Heart right ventricle (tissue), 16 donors: Measurements from ENCODE around the gene C22orf31. TPM values are rescaled to one million over a fixed set of nuclear protein-coding genes. Genes with fewer than 3 reads are reported as not detected.

Source experiments
- ATAC-seq, 8 donors: fragments of 200-7000 bp; cut with Tn5 transposase; one replicate each; pipeline ENCODE4 v1.9.1; 2020; ENCODE audit warnings: mild to moderate bottlenecking in 8 of 8, moderate library complexity in 8 of 8, moderate number of reproducible peaks in 1 of 8
- DNase-seq, 2 donors: peaks; one replicate each; pipeline ENCODE4 v3.0.0-alpha.2; 2020
- H3K27ac ChIP-seq, 10 donors: fragments of 200-600 bp; sonication (generic) in 2 of 10; one replicate each; pipeline versions ENCODE4 v1.5.0 to v1.8.0; 2020 to 2022; ENCODE audit warnings: mild to moderate bottlenecking in 3 of 10
- H3K27me3 ChIP-seq, 7 donors: fragments of 200-600 bp; one replicate each; pipeline ENCODE4 v1.8.0; 2021 to 2022; ENCODE audit warnings: mild to moderate bottlenecking in 2 of 7
- H3K36me3 ChIP-seq, 9 donors: fragments of 200-600 bp; sonication (generic) in 1 of 9; one replicate each; pipeline versions ENCODE4 v1.5.0 to v1.8.0; 2020 to 2022; ENCODE audit warnings: mild to moderate bottlenecking in 2 of 9
- H3K4me1 ChIP-seq, 9 donors: fragments of 200-600 bp; sonication (generic) in 1 of 9; one replicate each; pipeline versions ENCODE4 v1.5.0 to v1.8.0; 2020 to 2022; ENCODE audit warnings: mild to moderate bottlenecking in 4 of 9
- H3K4me3 ChIP-seq, 10 donors: fragments of 200-600 bp; sonication (generic) in 2 of 10; one replicate each; pipeline versions ENCODE4 v1.5.0 to v1.8.0; 2020 to 2022; ENCODE audit warnings: mild to moderate bottlenecking in 7 of 10, moderate library complexity in 2 of 10
- H3K9me3 ChIP-seq, 11 donors: fragments of 200-600 bp in 10 of 11; sonication (generic) in 2 of 11; one replicate each; pipeline versions ENCODE4 v1.5.0 to v1.8.0; 2013 to 2022; ENCODE audit warnings: mild to moderate bottlenecking in 2 of 11, control low read depth in 1 of 11, moderate library complexity in 1 of 11
- CTCF ChIP-seq, 9 donors: fragments of 200-600 bp; sonication (generic) in 2 of 9; IDR thresholded peaks; one replicate each; pipeline versions ENCODE4 v1.5.0 to v1.8.0; 2021 to 2022; ENCODE audit warnings: antibody characterized with exemption in 9 of 9, mild to moderate bottlenecking in 5 of 9, moderate library complexity in 1 of 9
- WGBS, 2 donors: extraction: QIAGEN DNeasy Blood & Tissue Kit; methylation state at CpG; one replicate each; pipeline ENCODE4 v1.1.7; 2013; ENCODE audit warnings: inconsistent platforms in 1 of 2; 5-methylcytosine and 5-hydroxymethylcytosine counted together
- intact Hi-C, 10 donors: fragments of 100-400 bp; cut with DNase I; formaldehyde crosslinking; loops; one replicate each; pipeline versions ENCODE4 v1.11.1 to v1.14.2; 2022
- polyA plus RNA-seq, 2 donors: library from polyadenylated mRNA; stranded (reverse); fragments of 200-250 nt; gene quantifications; one replicate each; pipeline ENCODE4 v1.2.3, GENCODE V29; 2013
- total RNA-seq, 10 donors: library from RNA; stranded (reverse); fragmentation: NEBNext Ultra II Directional in 3 of 10; extraction: Animal tissue kit (Norgen Biotek cat#: 25700) in 3 of 10; gene quantifications; one replicate each; pipeline versions ENCODE4 v1.2.1 to v1.2.4, GENCODE V29; 2021 to 2023
- donor health status: Arrhythmogenic right ventricular cardiomyopathy.
- donor health status: ischemic (EF 13 %, LVEDD 7.1; RV severe dilation, severe dysfunction).
- donor health status: healthy with polysubstance abuse.
- donor health status: DM: no; HTN: yes; CAD: no.
- donor health status: DM: no; HTN: no; CAD: no.
- donor health status: ischemic (EF 25% LVEDD 6.9; RV normal size, moderate dysfunction).
- donor health status: ischemic (EF 25% LVEDD 5.7; RV mildly dilated, moderate dysfunction).
- donor health status: healthy.
- donor health status: DM: yes; HTN: yes; CAD: no.
- donor health status: Ischemic cardiomyopathy.
- donor health status: ischemic (EF 35%, LVEDD 5.7; RV mildly dilated, moderate dysfunction).
- donor health status: nonischemic (EF 11% LVEDD 7.7; RV severe dilation, severe dysfunction).
- donor health status: DM: yes; HTN: yes; CAD: no.
- donor health status: PGD.
- donor health status: ischemic (EF 29% LVEDD 5.4; RV normal size, mild dysfunction).
- donor health status: nonischemic (EF 23%, LVEDD 6.1; RV moderate dilation, normal function).

Gene C22orf31
- total and polyA plus RNA-seq, 12 donors, result 0.24 TPM; not detected in 11

- peaks cover 0 to 10% (median 0%) of the 10 kb centered on the region in 9 donors for H3K4me1 ChIP-seq
- no peak overlapping the region for H3K4me3 ChIP-seq
- no peaks in the 10 kb centered on the region for H3K36me3 ChIP-seq
- no peak for TF ChIP-seq CTCF (IDR thresholded peaks at IDR 0.05)
- H3K27ac ChIP-seq, result no peak overlapping the region
- 29 to 57% methylated on average over 4 of the region's 4 CpGs for WGBS, 2 donors
- H3K9me3 ChIP-seq, result no peaks in the 10 kb centered on the region
- no peaks in the 10 kb centered on the region for H3K27me3 ChIP-seq
- peak in 1 of 8 donors; percentile 19 for ATAC-seq
- no peak for DNase-seq
- intact Hi-C loops, result loop anchor here in 1 of 10 donors (10.0 kb wide), 1 partner anchor 148 kb away; no protein-coding TSS in a partner anchor
Measured at GRCh38 chr22:29106839-29107238, 45.2 kb upstream of the C22orf31 start.

- H3K4me3 ChIP-seq, result no peak overlapping the region
- ATAC-seq (no peak), DNase-seq (no peak)
- peaks cover 0 to 6% (median 0%) of the 10 kb centered on the region in 9 donors for H3K36me3 ChIP-seq
- H3K9me3 ChIP-seq, result no peaks in the 10 kb centered on the region
- no peaks in the 10 kb centered on the region for H3K27me3 ChIP-seq
- intact Hi-C loops, result loop anchor here in 1 of 10 donors (10.0 kb wide), 1 partner anchor 149 kb away; no protein-coding TSS in a partner anchor
- no peak for TF ChIP-seq CTCF (IDR thresholded peaks at IDR 0.05)
- 65 to 66% methylated on average over 2 of the region's 2 CpGs for WGBS, 2 donors
- no peak overlapping the region for H3K27ac ChIP-seq
- peaks cover 0 to 10% (median 0%) of the 10 kb centered on the region in 9 donors for H3K4me1 ChIP-seq
Measured at GRCh38 chr22:29105468-29105867, 43.8 kb upstream of the C22orf31 start.

GRCh38 chr22:29103121-29103520 lies 41.5 kb upstream of the C22orf31 start:
- ATAC-seq, result no peak
- no peak for TF ChIP-seq CTCF (IDR thresholded peaks at IDR 0.05)
- Histone ChIP-seq H3K9me3 (no peaks in the 10 kb centered on the region), H3K27ac (no peak overlapping the region), H3K36me3 (peaks cover 0 to 21% (median 0%) of the 10 kb centered on the region in 9 donors), H3K4me1 (peaks cover 0 to 10% (median 0%) of the 10 kb centered on the region in 9 donors), H3K27me3 (no peaks in the 10 kb centered on the region), H3K4me3 (no peak overlapping the region)
- intact Hi-C loops, result loop anchor here in 1 of 10 donors (10.0 kb wide), 1 partner anchor 152 kb away; no protein-coding TSS in a partner anchor
- no peak for DNase-seq
- WGBS, 2 donors, result 95 to 97% methylated on average over 1 of the region's 1 CpG

- 91 to 97% methylated on average over 2 of the region's 2 CpGs for WGBS, 2 donors
- Histone ChIP-seq H3K4me1 (peaks cover 0 to 10% (median 2%) of the 10 kb centered on the region in 9 donors), H3K9me3 (no peaks in the 10 kb centered on the region), H3K27me3 (no peaks in the 10 kb centered on the region), H3K27ac (no peak overlapping the region), H3K36me3 (peaks cover 0 to 21% (median 0%) of the 10 kb centered on the region in 9 donors), H3K4me3 (no peak overlapping the region)
- no peak for ATAC-seq
- DNase-seq, result no peak
- TF ChIP-seq CTCF (IDR thresholded peaks at IDR 0.05), result no peak
- intact Hi-C loops, result loop anchor here in 1 of 10 donors (10.0 kb wide), 1 partner anchor 153 kb away; no protein-coding TSS in a partner anchor
Measured at GRCh38 chr22:29102300-29102699, 40.7 kb upstream of the C22orf31 start.
